ENCODE measurements around the gene MZF1. TPM values are rescaled to one million over a fixed set of nuclear protein-coding genes. Genes with fewer than 3 reads are reported as not detected.

MZF1 gene
- total and polyA plus RNA-seq, 2 donors: 9.0 to 24.7 TPM

DNA sequence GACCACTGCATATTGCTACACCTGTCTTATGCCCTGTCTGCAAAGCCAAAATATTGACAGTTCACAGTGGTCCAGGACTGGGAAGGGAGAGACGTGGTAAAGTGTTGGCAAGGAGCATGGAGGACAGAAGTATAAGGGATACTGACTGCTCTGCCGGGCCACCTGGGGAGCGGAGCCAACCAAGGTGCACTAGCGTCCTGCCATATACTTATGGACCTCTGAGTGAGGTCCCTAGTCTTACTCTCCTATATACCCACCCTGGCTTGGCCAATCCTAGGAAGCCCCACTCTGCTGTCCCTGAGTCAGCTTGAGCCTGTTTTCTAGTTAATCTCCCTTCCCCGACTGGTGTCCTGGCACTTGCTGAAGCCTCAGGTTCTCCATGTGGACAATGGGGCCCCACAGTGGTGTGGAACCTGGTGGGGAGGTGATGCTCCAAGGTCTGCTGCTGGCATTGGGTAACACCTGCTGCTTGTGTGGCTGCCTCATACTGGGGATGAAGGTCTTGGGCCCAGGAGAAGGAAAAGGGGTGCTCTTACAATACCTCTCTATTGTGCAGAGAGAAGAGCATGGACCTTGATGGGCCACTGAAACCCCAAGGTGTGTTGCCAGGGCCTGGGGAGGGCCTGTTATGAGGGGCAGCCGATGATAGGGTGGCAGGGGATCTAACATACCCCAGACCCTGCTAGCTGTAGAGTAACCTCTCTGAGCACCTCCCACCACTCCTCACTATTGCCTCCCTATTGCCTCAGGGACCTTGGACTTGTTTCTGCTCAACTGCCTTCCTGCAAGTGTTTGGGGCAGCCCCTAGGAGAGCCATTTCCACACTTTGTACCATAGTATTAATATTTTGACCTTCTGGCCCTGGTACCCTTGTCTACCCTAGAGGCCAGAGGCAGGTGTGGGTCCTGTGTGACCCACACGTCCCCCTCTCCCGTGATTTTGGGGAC, 36.0 kb downstream of the MZF1 start:
- H3K36me3 ChIP-seq (ENCODE audit: control insufficient read depth in 2 of 2, insufficient read depth in 2 of 2, low read length in 1 of 2): no peaks in the 10 kb centered on the region
- H3K4me1 ChIP-seq (ENCODE audit: control insufficient read depth in 2 of 2, insufficient read depth in 2 of 2, low read length in 2 of 2): peaks cover 4 to 17% of the 10 kb centered on the region in 2 donors
- WGBS: 97% methylated on average over 8 of the region's 8 CpGs
- no peak for DNase-seq (ENCODE audit: low read depth in 6 of 9, low spot score in 9 of 9)
- H3K9me3 ChIP-seq (ENCODE audit: control insufficient read depth in 2 of 2, insufficient read depth in 1 of 2, low read length in 1 of 2): peaks cover 0 to 3% of the 10 kb centered on the region in 2 donors
- peaks cover 3 to 9% of the 10 kb centered on the region in 2 donors for H3K27me3 ChIP-seq (ENCODE audit: control insufficient read depth in 2 of 2, insufficient read depth in 1 of 2, low read length in 1 of 2)
- H3K27ac ChIP-seq (ENCODE audit: low read depth in 1 of 2, low read length in 1 of 2): no peak overlapping the region
- no peak overlapping the region for H3K4me3 ChIP-seq (ENCODE audit: low read length in 2 of 2)

DNA sequence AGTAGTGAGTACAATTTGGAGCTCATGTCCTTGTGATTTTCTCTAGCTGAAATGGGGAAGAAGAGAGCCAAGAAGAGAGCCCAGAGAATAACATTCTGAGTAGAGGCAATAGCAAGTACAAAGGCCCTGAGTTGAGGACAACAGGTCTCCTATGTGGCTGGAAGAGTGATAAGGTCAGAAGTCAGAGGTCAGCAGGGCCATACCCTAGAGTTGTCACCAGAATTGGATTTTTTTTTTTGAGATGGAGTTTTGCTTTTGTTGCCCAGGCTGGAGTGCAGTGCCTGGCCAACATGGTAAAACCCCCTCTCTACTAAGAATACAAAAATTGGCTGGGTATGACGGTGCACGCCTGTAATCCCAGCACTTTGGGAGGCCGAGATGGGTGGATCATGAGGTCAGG, 37.3 kb downstream of the MZF1 start:
- peaks cover 0 to 3% of the 10 kb centered on the region in 2 donors for H3K9me3 ChIP-seq (ENCODE audit: control insufficient read depth in 2 of 2, insufficient read depth in 1 of 2, low read length in 1 of 2)
- no peaks in the 10 kb centered on the region for H3K36me3 ChIP-seq (ENCODE audit: control insufficient read depth in 2 of 2, insufficient read depth in 2 of 2, low read length in 1 of 2)
- H3K27me3 ChIP-seq (ENCODE audit: control insufficient read depth in 2 of 2, insufficient read depth in 1 of 2, low read length in 1 of 2): peaks cover 3 to 9% of the 10 kb centered on the region in 2 donors
- no peak overlapping the region for H3K27ac ChIP-seq (ENCODE audit: low read depth in 1 of 2, low read length in 1 of 2)
- no peak for DNase-seq (ENCODE audit: low read depth in 6 of 9, low spot score in 9 of 9)
- H3K4me3 ChIP-seq (ENCODE audit: low read length in 2 of 2): no peak overlapping the region
- WGBS: 96% methylated on average over 3 of the region's 3 CpGs
- H3K4me1 ChIP-seq (ENCODE audit: control insufficient read depth in 2 of 2, insufficient read depth in 2 of 2, low read length in 2 of 2): peaks cover 4 to 17% of the 10 kb centered on the region in 2 donors

- Histone ChIP-seq H3K4me1 (ENCODE audit: control insufficient read depth in 2 of 2, insufficient read depth in 2 of 2, low read length in 2 of 2) (no peaks in the 10 kb centered on the region), H3K9me3 (ENCODE audit: control insufficient read depth in 2 of 2, insufficient read depth in 1 of 2, low read length in 1 of 2) (no peaks in the 10 kb centered on the region), H3K27ac (ENCODE audit: low read depth in 1 of 2, low read length in 1 of 2) (no peak overlapping the region), H3K4me3 (ENCODE audit: low read length in 2 of 2) (no peak overlapping the region), H3K36me3 (ENCODE audit: control insufficient read depth in 2 of 2, insufficient read depth in 2 of 2, low read length in 1 of 2) (no peaks in the 10 kb centered on the region), H3K27me3 (ENCODE audit: control insufficient read depth in 2 of 2, insufficient read depth in 1 of 2, low read length in 1 of 2) (no peaks in the 10 kb centered on the region)
- no peak for DNase-seq (ENCODE audit: low read depth in 6 of 9, low spot score in 9 of 9)
- WGBS: 92% methylated on average over 10 of the region's 10 CpGs
Measured at GRCh38 chr19:58531034-58531840, 41.9 kb downstream of the MZF1 start.

GRCh38 chr19:58529405-58529804, 43.7 kb downstream of the MZF1 start:
- no peak for DNase-seq (ENCODE audit: low read depth in 6 of 9, low spot score in 9 of 9)
- H3K27me3 ChIP-seq (ENCODE audit: control insufficient read depth in 2 of 2, insufficient read depth in 1 of 2, low read length in 1 of 2): no peaks in the 10 kb centered on the region
- H3K36me3 ChIP-seq (ENCODE audit: control insufficient read depth in 2 of 2, insufficient read depth in 2 of 2, low read length in 1 of 2): no peaks in the 10 kb centered on the region
- H3K27ac ChIP-seq (ENCODE audit: low read depth in 1 of 2, low read length in 1 of 2): no peak overlapping the region
- H3K9me3 ChIP-seq (ENCODE audit: control insufficient read depth in 2 of 2, insufficient read depth in 1 of 2, low read length in 1 of 2): no peaks in the 10 kb centered on the region
- no peak overlapping the region for H3K4me3 ChIP-seq (ENCODE audit: low read length in 2 of 2)
- 96% methylated on average over 3 of the region's 3 CpGs for WGBS
- no peaks in the 10 kb centered on the region for H3K4me1 ChIP-seq (ENCODE audit: control insufficient read depth in 2 of 2, insufficient read depth in 2 of 2, low read length in 2 of 2)

GRCh38 chr19:58522709-58523108, 50.4 kb downstream of the MZF1 start:
- Histone ChIP-seq H3K36me3 (ENCODE audit: control insufficient read depth in 2 of 2, insufficient read depth in 2 of 2, low read length in 1 of 2) (no peaks in the 10 kb centered on the region), H3K27me3 (ENCODE audit: control insufficient read depth in 2 of 2, insufficient read depth in 1 of 2, low read length in 1 of 2) (no peaks in the 10 kb centered on the region), H3K27ac (ENCODE audit: low read depth in 1 of 2, low read length in 1 of 2) (no peak overlapping the region), H3K4me1 (ENCODE audit: control insufficient read depth in 2 of 2, insufficient read depth in 2 of 2, low read length in 2 of 2) (peaks cover 10 to 20% of the 10 kb centered on the region in 2 donors), H3K9me3 (ENCODE audit: control insufficient read depth in 2 of 2, insufficient read depth in 1 of 2, low read length in 1 of 2) (peaks cover 0 to 4% of the 10 kb centered on the region in 2 donors), H3K4me3 (ENCODE audit: low read length in 2 of 2) (no peak overlapping the region)
- WGBS: 98% methylated on average over 3 of the region's 3 CpGs
- DNase-seq (ENCODE audit: low read depth in 6 of 9, low spot score in 9 of 9): no peak

DNA sequence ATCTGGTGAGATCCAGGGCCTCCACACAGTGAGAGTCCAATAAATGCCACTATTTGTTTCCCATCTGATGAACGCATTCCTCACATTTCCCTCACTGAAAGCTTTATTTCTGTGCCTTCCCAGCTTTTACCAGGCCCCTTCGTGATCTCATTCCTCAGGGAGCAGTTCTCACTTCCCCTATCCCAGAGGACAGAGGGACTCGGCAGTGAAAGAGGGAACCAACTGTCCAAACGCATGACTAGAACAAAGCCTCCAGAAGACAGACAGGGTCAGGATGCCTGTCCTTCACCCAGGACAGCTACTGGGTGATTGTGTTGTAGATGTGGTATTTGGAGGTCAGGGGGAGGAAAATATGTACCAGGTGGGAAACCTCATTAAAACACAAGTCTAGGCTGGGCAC, 51.5 kb downstream of the MZF1 start:
- Histone ChIP-seq H3K4me1 (ENCODE audit: control insufficient read depth in 2 of 2, insufficient read depth in 2 of 2, low read length in 2 of 2) (peaks cover 10 to 20% of the 10 kb centered on the region in 2 donors), H3K9me3 (ENCODE audit: control insufficient read depth in 2 of 2, insufficient read depth in 1 of 2, low read length in 1 of 2) (peaks cover 2 to 4% of the 10 kb centered on the region in 2 donors), H3K36me3 (ENCODE audit: control insufficient read depth in 2 of 2, insufficient read depth in 2 of 2, low read length in 1 of 2) (peaks cover 6 to 10% of the 10 kb centered on the region in 2 donors), H3K27me3 (ENCODE audit: control insufficient read depth in 2 of 2, insufficient read depth in 1 of 2, low read length in 1 of 2) (no peaks in the 10 kb centered on the region), H3K4me3 (ENCODE audit: low read length in 2 of 2) (no peak overlapping the region), H3K27ac (ENCODE audit: low read depth in 1 of 2, low read length in 1 of 2) (no peak overlapping the region)
- whole genome bisulfite sequencing: 97% methylated on average over 4 of the region's 4 CpGs
- DNase-seq (ENCODE audit: low read depth in 6 of 9, low spot score in 9 of 9): no peak

DNA sequence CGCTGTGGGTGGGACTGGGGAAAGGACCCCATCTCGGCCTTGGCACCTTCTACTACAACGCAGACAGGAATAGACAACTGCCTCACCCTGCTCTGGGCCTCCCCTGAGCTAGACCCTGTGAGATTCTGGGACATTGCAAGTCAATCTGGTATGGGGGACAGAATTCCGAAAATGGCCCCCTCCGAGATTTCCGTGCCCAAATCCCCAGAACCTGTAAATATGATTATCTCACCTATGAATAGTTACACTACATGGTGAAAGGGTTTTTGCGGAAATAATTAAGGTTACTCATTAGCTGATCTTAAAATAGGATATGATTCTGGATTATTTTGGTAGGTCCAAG, 52.9 kb downstream of the MZF1 start:
- Histone ChIP-seq H3K4me3 (ENCODE audit: low read length in 2 of 2) (peak overlapping the region; percentile 62 to 69), H3K36me3 (ENCODE audit: control insufficient read depth in 2 of 2, insufficient read depth in 2 of 2, low read length in 1 of 2) (peaks cover 18 to 21% of the 10 kb centered on the region in 2 donors), H3K9me3 (ENCODE audit: control insufficient read depth in 2 of 2, insufficient read depth in 1 of 2, low read length in 1 of 2) (peaks cover 2 to 4% of the 10 kb centered on the region in 2 donors), H3K27me3 (ENCODE audit: control insufficient read depth in 2 of 2, insufficient read depth in 1 of 2, low read length in 1 of 2) (no peaks in the 10 kb centered on the region), H3K27ac (ENCODE audit: low read depth in 1 of 2, low read length in 1 of 2) (peak overlapping the region; percentile 96 to 97), H3K4me1 (ENCODE audit: control insufficient read depth in 2 of 2, insufficient read depth in 2 of 2, low read length in 2 of 2) (peaks cover 10 to 22% of the 10 kb centered on the region in 2 donors)
- WGBS: 19% methylated on average over 7 of the region's 7 CpGs
- DNase-seq (ENCODE audit: low read depth in 6 of 9, low spot score in 9 of 9): no peak

DNA sequence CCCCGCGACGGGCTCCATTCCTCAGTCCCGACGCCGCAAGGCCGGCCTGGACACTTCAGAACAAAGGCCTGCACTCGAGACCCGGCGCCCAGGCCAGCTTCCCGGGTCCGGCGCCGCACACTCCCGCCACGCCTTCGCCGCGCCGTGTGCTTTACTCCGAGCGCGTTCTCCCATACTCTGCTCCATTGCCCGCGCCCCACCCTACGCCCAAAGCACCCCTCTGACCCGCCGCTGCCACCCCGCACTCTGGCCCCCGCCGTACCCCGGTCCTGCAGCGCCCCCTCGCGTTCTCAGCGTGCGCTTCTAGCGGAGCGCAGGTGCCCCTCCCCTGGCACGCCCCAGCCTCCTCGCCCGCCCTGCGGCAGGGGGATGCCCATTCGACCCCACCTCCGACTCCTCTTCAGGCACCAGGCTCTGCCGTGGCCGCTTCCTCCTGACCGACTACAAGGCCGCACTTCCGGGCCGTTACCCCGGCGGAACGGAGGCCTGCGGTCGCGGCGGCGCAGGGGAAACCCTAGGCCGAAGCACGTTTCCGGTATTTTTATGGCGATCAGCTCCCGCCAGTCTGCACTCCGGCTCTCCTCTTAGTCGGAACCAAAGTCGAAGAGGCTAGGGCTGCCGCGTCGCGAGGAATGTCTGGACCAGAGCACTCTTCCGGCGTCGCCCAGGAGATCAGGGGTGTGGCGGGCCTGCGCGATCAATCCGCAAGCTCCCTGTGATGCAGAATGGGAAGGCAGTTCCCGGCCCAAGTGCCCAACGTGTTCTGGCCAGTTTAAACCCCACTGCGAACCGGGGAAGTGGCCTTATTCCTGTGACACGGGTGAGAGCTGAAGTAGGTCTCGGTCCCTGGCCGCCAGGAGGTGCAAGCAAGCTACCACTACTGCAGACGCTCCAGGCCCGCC, 53.5 kb downstream of the MZF1 start, which contains the start of gene ZBTB45:
TSS of gene ZBTB45 (minus strand) at position 456 of the 902 bp plus-strand sequence. CDS start 2,137 bp downstream, outside the sequence.
- under 1% methylated on average over 87 of the region's 87 CpGs for WGBS
- H3K4me1 ChIP-seq (ENCODE audit: control insufficient read depth in 2 of 2, insufficient read depth in 2 of 2, low read length in 2 of 2): peaks cover 11 to 24% of the 10 kb centered on the region in 2 donors

More for the DNA sequence above, 53.5 kb downstream of the MZF1 start, which contains the start of gene ZBTB45:
- H3K36me3 ChIP-seq (ENCODE audit: control insufficient read depth in 2 of 2, insufficient read depth in 2 of 2, low read length in 1 of 2): peaks cover 18 to 21% of the 10 kb centered on the region in 2 donors
- H3K27ac ChIP-seq (ENCODE audit: low read depth in 1 of 2, low read length in 1 of 2): peak within 1 kb of the TSS; percentile 96 to 97
- peak; percentile 71 to 94 (median 81) for DNase-seq (ENCODE audit: low read depth in 6 of 9, low spot score in 9 of 9)
- H3K4me3 ChIP-seq (ENCODE audit: low read length in 2 of 2): peak within 1 kb of the TSS; percentile 62 to 69
- H3K9me3 ChIP-seq (ENCODE audit: control insufficient read depth in 2 of 2, insufficient read depth in 1 of 2, low read length in 1 of 2): peaks cover 2 to 4% of the 10 kb centered on the region in 2 donors
- H3K27me3 ChIP-seq (ENCODE audit: control insufficient read depth in 2 of 2, insufficient read depth in 1 of 2, low read length in 1 of 2): no peaks in the 10 kb centered on the region
